Fibroblast of the aortic adventitia (primary cell): ENCODE measurements around the gene RAB3A. TPM values are rescaled to one million over a fixed set of nuclear protein-coding genes. Genes with fewer than 3 reads are reported as not detected.

Experiments used
- DNase-seq: peaks from one replicate; pipeline ENCODE4 v3.0.0-alpha.2; 2010; ENCODE audit warnings: low read depth
- H3K4me3 ChIP-seq: 2 replicates; pipeline ENCODE4 v1.5.1; 2011; ENCODE audit warnings: low read depth, mild to moderate bottlenecking, control low read depth, low read length, moderate library complexity
- CTCF ChIP-seq: IDR thresholded peaks from 2 replicates; pipeline ENCODE4 v1.5.1; 2011; ENCODE audit warnings: mild to moderate bottlenecking, low read length, control low read depth, inconsistent platforms; ENCODE audit not compliant: insufficient read depth
- total RNA-seq: library from RNA; depleted of rRNA; stranded (reverse); fragments of >200 nt; gene quantifications from 2 replicates; pipeline ENCODE4 v1.2.3, GENCODE V29; 2012; ENCODE audit warnings: low replicate concordance

The RAB3A gene
- total RNA-seq, 1 donor = 2.8 TPM

DNA sequence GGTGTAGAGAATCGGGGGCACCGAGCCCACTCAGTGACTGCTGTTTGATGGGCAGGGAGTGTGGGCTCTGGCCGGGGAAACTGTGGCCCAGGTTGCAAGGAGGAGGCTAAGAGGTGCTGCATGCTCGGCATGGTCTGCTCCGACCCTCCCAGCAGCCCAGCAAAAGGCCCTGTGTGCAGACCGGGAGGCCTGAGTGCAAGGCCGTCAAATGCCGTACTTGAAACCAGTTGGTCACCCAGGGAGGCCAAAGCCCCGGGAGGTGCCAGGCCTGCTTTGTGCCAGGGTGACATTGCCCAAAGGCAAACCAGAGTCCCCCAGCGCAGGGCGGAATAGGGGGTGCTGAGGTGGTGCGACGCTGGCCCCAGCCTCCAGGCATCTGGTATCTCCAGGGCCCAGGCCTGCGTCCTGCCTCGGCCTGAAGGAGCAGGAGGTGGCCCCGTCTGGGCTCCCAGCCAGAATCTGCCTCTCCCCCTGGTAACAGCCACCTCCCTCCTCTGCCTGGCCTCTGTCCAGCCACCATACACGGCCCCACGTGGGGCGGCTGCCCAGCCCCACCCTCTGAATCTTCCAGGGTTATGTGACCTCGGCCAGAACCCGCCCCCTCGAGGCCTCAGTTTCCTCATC, 46.9 kb downstream of the RAB3A start:
- DNase-seq = peak; percentile 87
- TF ChIP-seq CTCF = no peak
- H3K4me3 ChIP-seq = no peak overlapping the region

DNA sequence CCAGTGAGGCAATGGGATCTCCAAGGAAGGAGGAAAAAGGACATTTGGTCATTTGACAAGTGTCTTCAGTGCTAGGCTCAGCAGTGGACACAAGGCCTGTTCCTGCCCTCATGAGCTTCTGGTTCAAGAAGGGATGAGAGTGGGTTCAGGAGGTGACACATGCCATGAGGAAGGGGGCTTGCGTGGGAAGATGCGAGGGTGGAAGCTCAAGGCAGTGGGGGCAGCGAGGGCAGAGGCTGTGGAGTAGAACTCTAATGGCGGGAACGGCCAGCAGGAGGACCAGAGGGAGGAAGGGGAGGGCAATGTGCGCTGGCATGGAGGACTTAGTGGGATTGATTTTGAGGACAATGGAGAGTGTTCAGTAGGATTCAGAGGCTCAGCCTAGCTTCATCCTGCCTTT, 47.6 kb downstream of the RAB3A start:
- no peak overlapping the region for H3K4me3 ChIP-seq
- no peak for DNase-seq
- TF ChIP-seq CTCF = no peak

DNA sequence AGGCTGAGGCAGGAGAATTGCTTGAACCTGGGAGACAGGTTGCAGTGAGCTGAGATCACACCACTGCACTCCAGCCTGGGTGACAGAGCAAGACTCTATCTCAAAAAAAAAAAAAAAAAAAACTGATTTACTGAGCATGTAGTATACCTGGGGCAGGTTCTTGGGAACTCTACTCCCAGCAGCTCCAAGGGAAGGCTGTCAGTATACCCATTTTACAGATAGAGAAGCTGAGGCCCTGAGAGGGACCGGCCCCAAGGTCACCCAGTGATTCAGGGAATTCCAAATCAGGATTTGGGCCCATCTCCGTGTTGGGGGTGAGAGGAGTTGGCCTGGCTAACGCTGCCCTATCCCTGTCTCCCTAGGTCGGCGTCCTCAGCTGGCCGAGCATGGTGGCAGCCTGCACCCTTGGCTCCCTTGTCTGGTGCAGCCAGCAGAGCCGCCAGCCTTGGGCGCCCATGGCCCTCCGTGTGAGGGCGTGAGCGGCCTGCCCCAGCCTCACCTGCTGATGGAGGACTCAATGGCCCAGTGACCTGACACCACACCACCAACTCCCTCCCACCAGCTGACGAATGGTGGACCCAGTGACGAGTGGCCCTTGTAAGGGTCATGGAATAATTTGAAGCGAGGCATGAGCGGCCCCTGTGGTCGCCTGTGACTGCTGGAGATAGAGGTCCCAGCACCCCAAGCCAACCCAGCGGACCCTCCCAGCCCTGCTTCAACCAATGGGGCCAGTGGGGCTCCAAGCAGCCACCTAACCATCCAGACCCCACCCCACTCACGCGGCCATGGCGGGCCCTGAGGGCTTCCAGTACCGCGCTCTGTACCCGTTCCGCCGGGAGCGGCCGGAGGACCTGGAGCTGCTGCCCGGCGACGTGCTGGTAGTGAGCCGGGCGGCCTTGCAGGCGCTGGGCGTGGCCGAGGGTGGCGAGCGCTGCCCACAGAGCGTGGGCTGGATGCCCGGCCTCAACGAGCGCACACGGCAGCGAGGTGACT, 48.5 kb downstream of the RAB3A start:
- no peak overlapping the region for H3K4me3 ChIP-seq
- no peak for DNase-seq
- no peak for TF ChIP-seq CTCF

DNA sequence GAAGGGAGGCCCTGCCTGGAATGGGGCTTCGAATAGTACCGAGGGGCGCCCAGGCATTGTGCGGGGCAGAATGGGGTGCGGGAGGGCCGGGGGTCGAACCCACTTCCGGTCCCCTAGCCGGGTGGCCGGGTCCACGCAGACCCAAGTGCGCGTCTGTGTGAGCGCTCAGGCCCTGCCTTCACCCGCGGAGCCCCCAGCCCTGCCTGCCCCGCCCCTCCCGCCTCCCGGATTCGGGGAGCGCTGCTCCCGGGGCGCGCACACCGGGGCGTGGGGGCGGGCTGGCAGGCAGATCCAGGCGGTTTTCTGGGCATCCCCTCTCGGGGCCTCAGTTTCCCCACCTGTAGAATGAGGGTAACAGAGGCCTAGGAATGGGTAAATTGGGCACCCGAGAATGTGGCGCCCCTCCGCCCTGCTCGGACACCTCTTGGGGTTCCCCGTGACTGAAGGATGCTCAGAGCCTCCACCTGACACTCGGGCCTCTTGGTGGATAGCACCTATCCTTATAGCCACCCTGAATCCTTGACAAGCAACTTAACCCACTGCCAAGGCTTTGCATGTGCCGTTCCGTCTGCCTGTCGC, 50.2 kb downstream of the RAB3A start:
- H3K4me3 ChIP-seq = peak overlapping the region; percentile 91
- no peak for DNase-seq
- TF ChIP-seq CTCF = no peak

DNA sequence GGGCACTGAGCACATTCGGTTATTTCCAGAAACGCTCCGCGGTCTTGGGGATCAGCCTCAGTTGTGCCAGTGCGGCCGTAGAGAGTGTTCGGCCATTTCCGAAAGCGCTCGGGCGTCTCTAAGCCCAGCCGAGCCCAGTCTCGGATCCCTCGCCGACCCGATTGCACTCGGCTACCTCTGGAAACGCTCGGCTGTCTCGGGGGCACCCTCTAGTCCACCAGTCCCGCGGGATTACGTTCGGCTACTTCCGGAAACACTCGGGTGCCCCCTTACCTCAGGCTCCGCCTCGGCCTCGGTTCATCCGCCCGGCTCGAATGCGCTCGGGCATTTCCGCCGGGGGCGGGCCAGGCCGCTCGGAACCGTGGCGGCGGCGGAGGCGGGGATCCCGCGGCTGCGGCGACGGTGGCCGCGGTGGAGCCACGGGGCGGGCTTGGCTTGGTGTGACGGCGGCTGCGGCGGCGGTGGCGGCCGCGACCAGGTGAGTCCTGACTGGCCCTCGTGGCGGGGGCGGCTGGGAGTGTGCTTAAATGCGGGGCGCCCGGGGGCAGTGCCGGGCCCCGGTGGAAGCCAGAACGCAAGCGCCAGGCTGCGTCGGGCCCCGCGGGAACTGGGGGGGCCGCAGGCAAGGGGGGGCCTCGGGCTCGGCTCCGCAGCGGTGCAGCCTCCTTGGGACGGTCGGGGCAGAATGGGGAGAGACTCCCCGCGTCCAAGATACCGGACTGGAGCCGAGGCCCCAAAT, 50.9 kb downstream of the RAB3A start, which contains the start of gene PIK3R2:
Gene PIK3R2 (plus strand): TSS at position 347 of the 739 bp plus-strand sequence. CDS start 2,717 bp downstream, outside the sequence.
- TF ChIP-seq CTCF = no peak
- H3K4me3 ChIP-seq = peak within 1 kb of the TSS; percentile 91
- DNase-seq = peak; percentile 99

DNA sequence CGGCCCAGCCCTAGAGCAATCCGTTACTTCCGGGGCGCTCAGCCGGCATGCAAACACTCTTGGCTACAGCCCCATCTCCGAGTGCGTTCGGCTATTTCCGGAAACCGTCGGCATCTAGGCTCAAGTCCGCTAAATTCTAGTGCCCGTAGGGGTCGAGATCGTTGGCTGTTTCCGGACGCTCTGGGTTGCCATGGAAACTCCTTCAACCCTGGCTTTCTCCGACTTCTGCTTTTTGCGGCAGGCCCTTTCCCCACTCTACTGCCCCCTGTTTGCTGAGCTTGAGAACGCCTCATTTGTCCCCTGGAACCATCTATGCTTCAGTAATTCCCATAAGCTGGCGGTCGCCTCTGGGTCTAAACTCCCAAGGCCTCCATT, 51.4 kb downstream of the RAB3A start:
- peak overlapping the region; percentile 64 for H3K4me3 ChIP-seq
- TF ChIP-seq CTCF = peak; percentile 82
- DNase-seq = peak; percentile 97
